Spleen (tissue), 7 donors: ENCODE measurements around the gene GALNT13.

Source experiments
- POLR2A ChIP-seq, 3 donors: fragments of 450-650 bp; IDR thresholded peaks; one replicate each; pipeline ENCODE4 v1.5.1; 2017; ENCODE audit warnings: antibody characterized with exemption in 3 of 3, mild to moderate bottlenecking in 1 of 3
- POLR2AphosphoS5 ChIP-seq, 3 donors: sonication (generic); formaldehyde crosslinking; IDR thresholded peaks; one replicate each; pipeline ENCODE4 v1.5.1; 2017; ENCODE audit warnings: antibody characterized with exemption in 3 of 3
- TF ChIP-seq, protein P1 (sequence below), 11 experiments: fragments of 200-600 bp in 7 of 11; fragments of 450-650 bp in 4 of 11; sonication (generic) in 4 of 11; IDR thresholded peaks in 8 of 11; conservative IDR thresholded peaks in 3 of 11; 1 replicate in 7 of 11; 2 replicates in 4 of 11; pipeline versions ENCODE4 v1.4.0 to v1.8.0; 2016 to 2021; ENCODE audit warnings: antibody characterized with exemption in 11 of 11, inconsistent platforms in 4 of 11, mild to moderate bottlenecking in 1 of 11
- donor health status: DM: no; HTN: no; CAD: no; lungs with moderate emphysema.
- donor health status: DM: no; HTN: no; CAD: no.
- donor health status: DM: no; HTN: no; CAD: no.

DNA sequence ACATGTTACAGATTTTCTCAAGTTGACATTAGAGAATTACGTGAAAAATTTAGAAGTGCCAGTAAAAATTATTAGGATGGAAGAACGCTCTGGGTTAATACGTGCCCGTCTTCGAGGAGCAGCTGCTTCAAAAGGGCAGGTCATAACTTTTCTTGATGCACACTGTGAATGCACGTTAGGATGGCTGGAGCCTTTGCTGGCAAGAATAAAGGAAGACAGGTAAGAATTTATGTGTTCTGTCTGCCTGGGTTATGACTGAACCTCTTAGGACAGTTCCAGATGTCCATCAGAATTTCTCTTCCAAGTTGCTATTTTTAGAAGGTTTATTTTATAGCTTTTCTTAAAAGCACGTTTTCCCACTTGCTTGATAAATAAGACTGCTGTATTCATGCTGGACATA, 371.0 kb downstream of the GALNT13 start:
- TF ChIP-seq POLR2AphosphoS5 (IDR thresholded peaks at IDR 0.05) (no peak), POLR2A (IDR thresholded peaks at IDR 0.05) (no peak)
- TF ChIP-seq, protein P1, sequence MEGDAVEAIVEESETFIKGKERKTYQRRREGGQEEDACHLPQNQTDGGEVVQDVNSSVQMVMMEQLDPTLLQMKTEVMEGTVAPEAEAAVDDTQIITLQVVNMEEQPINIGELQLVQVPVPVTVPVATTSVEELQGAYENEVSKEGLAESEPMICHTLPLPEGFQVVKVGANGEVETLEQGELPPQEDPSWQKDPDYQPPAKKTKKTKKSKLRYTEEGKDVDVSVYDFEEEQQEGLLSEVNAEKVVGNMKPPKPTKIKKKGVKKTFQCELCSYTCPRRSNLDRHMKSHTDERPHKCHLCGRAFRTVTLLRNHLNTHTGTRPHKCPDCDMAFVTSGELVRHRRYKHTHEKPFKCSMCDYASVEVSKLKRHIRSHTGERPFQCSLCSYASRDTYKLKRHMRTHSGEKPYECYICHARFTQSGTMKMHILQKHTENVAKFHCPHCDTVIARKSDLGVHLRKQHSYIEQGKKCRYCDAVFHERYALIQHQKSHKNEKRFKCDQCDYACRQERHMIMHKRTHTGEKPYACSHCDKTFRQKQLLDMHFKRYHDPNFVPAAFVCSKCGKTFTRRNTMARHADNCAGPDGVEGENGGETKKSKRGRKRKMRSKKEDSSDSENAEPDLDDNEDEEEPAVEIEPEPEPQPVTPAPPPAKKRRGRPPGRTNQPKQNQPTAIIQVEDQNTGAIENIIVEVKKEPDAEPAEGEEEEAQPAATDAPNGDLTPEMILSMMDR (IDR thresholded peaks at IDR 0.05 in 8 of 11, conservative IDR thresholded peaks at IDR 0.05 in 3 of 11), result no peak
